CD4-positive, alpha-beta T cell (primary cell): Measurements from ENCODE around the gene SSH3. TPM values are rescaled to one million over a fixed set of nuclear protein-coding genes. Genes with fewer than 3 reads are reported as not detected.

Experiments used
- ATAC-seq: fragments of 200-7000 bp; cut with Tn5 transposase; one replicate; pipeline ENCODE4 v1.10.0; 2022; ENCODE audit warnings: mild to moderate bottlenecking; ENCODE audit not compliant: poor library complexity
- CTCF ChIA-PET: fragments of 350-600 bp; sonication (Branson Sonifier 250); formaldehyde crosslinking; loops from one replicate; lab custom pipeline; 2021; ENCODE audit warnings: antibody characterized with exemption, inconsistent platforms; lab: Charles Lee
- POLR2A ChIA-PET: fragments of 350-600 bp; sonication (Branson Sonifier 250); formaldehyde crosslinking; loops from one replicate; lab custom pipeline; 2021; ENCODE audit warnings: antibody characterized with exemption, inconsistent platforms; lab: Charles Lee
- DNase-seq, 14 experiments: peaks; one replicate each; pipeline ENCODE4 v3.0.0-alpha.2; 2013 to 2020; ENCODE audit warnings: mixed read lengths in 2 of 14
- H3K27ac ChIP-seq, 2 donors: one replicate each; pipeline versions ENCODE4 v1.5.1 to v1.7.0; 2013; ENCODE audit warnings: low read length in 2 of 2, low read depth in 1 of 2, mild to moderate bottlenecking in 1 of 2
- H3K27me3 ChIP-seq, 2 experiments: 1 replicate in 1 of 2; 2 replicates in 1 of 2; pipeline versions ENCODE4 v1.6.1 to v1.7.0; 2013; ENCODE audit warnings: low read length in 2 of 2, control low read depth in 1 of 2, mild to moderate bottlenecking in 1 of 2, moderate library complexity in 1 of 2; ENCODE audit not compliant: insufficient read depth in 2 of 2, control insufficient read depth in 1 of 2
- H3K36me3 ChIP-seq: one replicate; pipeline ENCODE4 v1.6.1; 2013; ENCODE audit warnings: low read length, control low read depth; ENCODE audit not compliant: insufficient read depth
- H3K4me1 ChIP-seq: one replicate; pipeline ENCODE4 v1.6.1; 2013; ENCODE audit warnings: low read length, control low read depth; ENCODE audit not compliant: insufficient read depth
- H3K4me3 ChIP-seq: one replicate; pipeline ENCODE4 v1.5.1; 2013; ENCODE audit warnings: mild to moderate bottlenecking, low read length, moderate library complexity
- H3K9me3 ChIP-seq, 2 experiments: 1 replicate in 1 of 2; 2 replicates in 1 of 2; pipeline versions ENCODE4 v1.6.1 to v1.7.0; 2013; ENCODE audit warnings: low read length in 2 of 2, mild to moderate bottlenecking in 2 of 2, control low read depth in 1 of 2, moderate library complexity in 1 of 2; ENCODE audit not compliant: control insufficient read depth in 1 of 2, insufficient read depth in 1 of 2
- H3K27ac Mint-ChIP-seq: one replicate; pipeline ENCODE4 v1.8.0; 2020; ENCODE audit warnings: mixed read lengths
- H3K27me3 Mint-ChIP-seq: one replicate; pipeline ENCODE4 v1.8.0; 2021; ENCODE audit warnings: mixed read lengths
- H3K36me3 Mint-ChIP-seq: one replicate; pipeline ENCODE4 v1.8.0; 2021; ENCODE audit warnings: low read depth, mixed read lengths
- H3K4me1 Mint-ChIP-seq: one replicate; pipeline ENCODE4 v1.8.0; 2021; ENCODE audit warnings: low read depth, mixed read lengths
- H3K4me3 Mint-ChIP-seq: one replicate; pipeline ENCODE4 v1.8.0; 2020; ENCODE audit warnings: mild to moderate bottlenecking, mixed read lengths
- H3K9me3 Mint-ChIP-seq: one replicate; pipeline ENCODE4 v1.8.0; 2020; ENCODE audit warnings: mixed read lengths
- CTCF ChIP-seq: fragments of 200-600 bp; IDR thresholded peaks from one replicate; pipeline ENCODE4 v1.8.0; 2022; ENCODE audit warnings: antibody characterized with exemption, mild to moderate bottlenecking
- intact Hi-C, 2 experiments: fragments of 100-400 bp; cut with DNase I in 1 of 2; cut with micrococcal nuclease in 1 of 2; formaldehyde crosslinking; loops; one replicate each; pipeline versions ENCODE4 v1.15.1 to v1.9.0; 2023 to 2025; cut with DNase I, micrococcal nuclease
- total RNA-seq, 174 experiments: library from RNA in 2 of 174; stranded (reverse) in 2 of 174; gene quantifications; one replicate each; pipeline ENCODE4 v1.2.3 and lab custom pipeline; 2021 to 2026

The SSH3 gene
- total RNA-seq, 2 experiments from 2014 or later, result 8.5 to 8.8 TPM

DNA sequence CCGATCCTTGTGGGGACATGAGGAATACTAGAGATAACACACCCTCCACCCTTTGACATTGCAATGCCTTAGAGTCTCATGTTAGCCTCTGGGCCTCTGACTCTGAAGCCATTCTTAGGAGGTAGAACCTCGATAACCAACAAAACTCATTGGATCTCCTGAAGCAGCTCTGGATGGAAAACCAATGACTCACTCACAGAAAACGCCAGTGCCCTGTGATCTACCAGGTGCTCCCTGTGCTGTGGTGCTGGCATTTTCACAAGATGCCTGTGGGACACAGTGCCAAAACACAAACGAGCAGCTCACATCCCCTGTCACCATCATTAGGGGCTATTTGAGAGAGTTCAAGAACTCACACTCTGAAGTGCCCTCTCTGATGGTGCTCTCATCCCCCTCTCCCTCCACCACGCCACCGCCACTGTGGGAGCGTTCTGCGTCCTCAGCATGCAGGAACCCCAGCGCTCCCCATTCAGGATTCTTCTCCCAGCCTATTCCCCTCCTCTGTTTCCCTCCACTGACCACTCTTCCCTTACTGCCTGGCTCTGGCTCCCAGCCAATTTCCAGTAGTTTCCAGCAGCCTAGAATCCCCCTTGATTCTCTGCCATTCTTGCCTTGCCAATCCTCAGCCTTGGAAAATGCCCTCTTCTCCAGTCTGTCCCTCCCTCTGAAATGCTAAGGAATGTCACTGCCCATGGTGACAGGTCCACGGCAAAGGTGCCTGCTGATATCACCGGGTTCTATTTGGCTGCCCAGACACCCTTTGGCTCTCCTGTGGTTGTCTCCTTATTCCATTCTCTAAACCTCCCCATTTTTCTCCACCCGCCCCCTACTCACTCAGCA is 54.7 kb downstream of the SSH3 start:
- TF ChIP-seq CTCF, result no peak
- H3K4me3 ChIP-seq, result no peak overlapping the region
- Mint-ChIP-seq H3K27ac (peak overlapping the region; percentile 36), H3K4me1 (peaks cover 33% of the 10 kb centered on the region), H3K27me3 (no peaks in the 10 kb centered on the region), H3K36me3 (peaks cover 5% of the 10 kb centered on the region), H3K4me3 (no peak overlapping the region), H3K9me3 (no peaks in the 10 kb centered on the region)
- ChIA-PET CTCF (interaction anchor here (3.4 to 10.0 kb wide), 3 partner anchors 11 to 25 kb away, joined by 20 to 241 read pairs (median 33); no protein-coding TSS in a partner anchor), POLR2A (interaction anchor here (1.4 to 2.1 kb wide), 2 partner anchors 24 to 59 kb away, joined by 3 to 11 read pairs; no protein-coding TSS in a partner anchor)
- no peaks in the 10 kb centered on the region for H3K27me3 ChIP-seq
- H3K4me1 ChIP-seq, result peaks cover 42% of the 10 kb centered on the region
- no peaks in the 10 kb centered on the region for H3K36me3 ChIP-seq
- intact Hi-C loops, result loop anchor here (1.0 to 10.0 kb wide), 4 partner anchors 24 to 403 kb away; partner anchors contain the start of genes ACY3 (in 1 of the 2) and PC (in 1 of the 2)
- no peak overlapping the region for H3K27ac ChIP-seq
- no peaks in the 10 kb centered on the region for H3K9me3 ChIP-seq
- no peak for DNase-seq
- ATAC-seq, result no peak

Other genes starting within 250 kb of the SSH3 start
- gene RHOD, start 246.7 kb upstream of the SSH3 start, total RNA-seq, result not detected
- gene KDM2A, start 184.3 kb upstream of the SSH3 start, total RNA-seq, result 100 to 1,000 TPM; 410 to 412 TPM
- 100 to 1,000 TPM; 309 to 325 TPM for gene GRK2, start 37.1 kb upstream of the SSH3 start, total RNA-seq
- 100 to 1,000 TPM; 160 to 161 TPM for gene ANKRD13D, start 14.2 kb upstream of the SSH3 start, total RNA-seq
- gene POLD4, start 50.0 kb downstream of the SSH3 start, total RNA-seq, result 10 to 100 TPM; 31.7 to 39.5 TPM
- gene CLCF1, start 70.1 kb downstream of the SSH3 start, total RNA-seq, result 1 to 10 TPM; 6.0 to 6.9 TPM
- 10 to 100 TPM; 19.3 to 20.3 TPM for gene RAD9A, start 88.5 kb downstream of the SSH3 start, total RNA-seq
- gene PPP1CA, start 98.3 kb downstream of the SSH3 start, total RNA-seq, result 10 to 100 TPM; 42.0 to 45.5 TPM
- gene TBC1D10C, start 100.6 kb downstream of the SSH3 start, total RNA-seq, result 100 to 1,000 TPM; 205 to 212 TPM
- gene CARNS1, start 112.1 kb downstream of the SSH3 start, total RNA-seq, result 1 to 10 TPM; 9.9 to 10.0 TPM
- 10 to 100 TPM; 69.3 to 72.0 TPM for gene RPS6KB2, start 125.0 kb downstream of the SSH3 start, total RNA-seq
- 100 to 1,000 TPM; 129 to 134 TPM for gene PTPRCAP, start 134.2 kb downstream of the SSH3 start, total RNA-seq
- 10 to 100 TPM; 25.8 to 30.2 TPM for gene CORO1B, start 139.9 kb downstream of the SSH3 start, total RNA-seq
- not detected for gene GPR152, start 149.2 kb downstream of the SSH3 start, total RNA-seq
- gene CABP4, start 151.8 kb downstream of the SSH3 start, total RNA-seq, result 1 to 10 TPM; 7.5 to 8.5 TPM
- gene TMEM134, start 165.7 kb downstream of the SSH3 start, total RNA-seq, result 10 to 100 TPM; 49.9 to 52.4 TPM
- gene AIP, start 179.5 kb downstream of the SSH3 start, total RNA-seq, result 100 to 1,000 TPM; 115 to 117 TPM
- 10 to 100 TPM; 90.0 to 94.8 TPM for gene PITPNM1, start 201.8 kb downstream of the SSH3 start, total RNA-seq
- gene CDK2AP2, start 204.6 kb downstream of the SSH3 start, total RNA-seq, result 10 to 100 TPM; 19.5 to 22.0 TPM
- gene CABP2, start 219.9 kb downstream of the SSH3 start, total RNA-seq, result not detected